ENCODE data around the gene UBAC2.
A peak's percentile ranks its signal among the peaks of the same experiment; 100 is the strongest.

UBAC2 gene

DNA sequence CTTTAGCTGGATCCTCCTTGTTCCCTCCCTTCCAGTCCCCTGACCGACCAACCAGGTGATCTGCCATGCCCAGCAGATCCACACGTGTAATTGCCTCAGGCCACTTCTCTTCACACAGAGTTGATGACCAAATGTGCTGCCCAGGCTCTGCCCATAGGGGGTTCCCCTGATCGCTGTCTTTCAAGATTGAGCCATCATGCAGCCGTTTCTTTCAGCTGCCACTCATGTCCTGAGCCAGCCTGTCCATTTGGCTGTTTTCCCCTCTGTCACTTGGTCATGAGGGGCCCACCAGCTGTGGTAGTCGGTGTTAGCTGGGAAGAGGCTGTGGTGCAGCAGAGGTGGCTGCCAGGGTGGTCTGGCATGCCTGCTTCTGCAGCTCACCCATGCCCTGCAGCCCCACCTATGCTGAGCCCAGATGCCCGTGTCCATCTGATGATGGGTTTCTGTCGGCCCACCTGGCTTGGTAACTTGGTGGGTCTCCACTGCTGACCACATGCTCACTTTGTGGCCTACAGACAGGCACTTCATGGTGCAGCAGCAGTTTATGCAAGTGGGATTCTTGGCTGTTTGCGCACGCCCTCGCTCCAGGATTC is 142.2 kb downstream of the UBAC2 start:
- no peak for DNase-seq

- DNase-seq = no peak
Observed at GRCh38 chr13:99344610-99345208, 144.1 kb downstream of the UBAC2 start.

DNA sequence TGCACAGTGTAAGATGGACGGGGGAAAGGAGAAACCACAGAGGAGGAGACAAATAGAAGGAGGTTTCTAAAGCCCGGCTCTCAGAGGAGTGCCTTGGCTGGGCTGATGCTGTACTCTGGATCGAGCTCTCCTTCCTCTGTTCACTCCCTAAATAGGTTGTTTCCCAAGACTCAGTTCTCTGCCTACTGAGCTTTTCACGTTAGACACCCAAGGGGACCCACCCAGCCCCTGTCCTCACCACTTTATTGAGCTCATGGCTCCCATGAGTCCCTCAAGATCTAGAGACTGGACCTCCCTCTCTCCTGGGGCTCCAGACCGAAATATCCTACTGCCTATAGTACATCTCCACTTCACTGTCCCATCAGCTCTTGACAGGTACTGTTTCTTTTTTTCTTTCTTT is 144.7 kb downstream of the UBAC2 start:
- DNase-seq = no peak

- DNase-seq = no peak
Observed at GRCh38 chr13:99346335-99347042, 145.8 kb downstream of the UBAC2 start.

- DNase-seq = no peak
Observed at GRCh38 chr13:99347335-99347878, 146.8 kb downstream of the UBAC2 start.

DNA sequence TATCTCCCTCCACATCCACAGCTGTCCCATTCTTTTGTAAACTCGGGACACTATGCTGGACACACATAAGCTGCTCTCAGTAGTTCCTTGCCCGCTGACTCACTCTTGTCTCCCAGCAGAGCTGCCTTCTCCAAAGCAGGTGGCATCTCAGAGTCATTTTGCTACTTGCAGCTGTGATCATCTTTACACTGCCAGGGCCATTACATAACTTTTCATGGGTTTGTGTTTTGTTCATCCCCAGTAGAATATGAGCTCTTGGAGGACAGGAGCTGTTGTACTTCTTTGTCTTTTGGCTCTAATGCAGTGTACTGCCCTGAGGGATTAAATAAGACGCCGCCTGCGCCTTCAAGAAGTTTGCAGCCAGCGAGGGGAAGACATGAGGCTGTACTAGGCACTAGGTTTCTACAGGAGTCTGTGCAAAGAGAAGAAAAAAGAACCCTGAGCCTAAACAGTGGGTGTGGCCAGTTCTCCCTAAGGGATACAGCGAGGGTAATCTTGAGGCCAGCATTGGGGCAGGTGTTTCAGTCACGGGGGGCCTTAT is 147.3 kb downstream of the UBAC2 start:
- no peak for DNase-seq

DNA sequence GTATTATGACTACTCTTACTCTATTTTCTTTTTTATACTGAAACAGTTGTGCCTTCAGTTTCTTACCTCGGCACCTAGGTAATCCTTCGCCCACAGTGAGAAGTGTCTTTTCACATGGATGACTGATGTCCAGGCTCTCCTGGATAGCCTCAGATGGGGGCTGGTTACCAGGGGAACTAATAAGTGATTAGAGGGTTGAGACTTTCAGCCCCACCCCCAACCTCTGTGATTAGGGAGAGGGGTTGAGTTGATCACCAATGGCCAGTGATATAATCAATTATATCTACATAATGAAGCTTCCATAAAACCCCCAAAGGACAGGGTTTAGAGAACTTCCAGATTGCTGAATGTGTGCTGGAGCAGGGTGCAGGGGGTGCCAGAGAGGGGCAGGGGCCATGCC is 149.5 kb downstream of the UBAC2 start:
- DNase-seq = no peak

- DNase-seq = peak; percentile 67
Observed at GRCh38 chr13:99351772-99352171, 151.1 kb downstream of the UBAC2 start.

GRCh38 chr13:99352351-99353245 is 151.9 kb downstream of the UBAC2 start:
- DNase-seq = peak; percentile 50

DNA sequence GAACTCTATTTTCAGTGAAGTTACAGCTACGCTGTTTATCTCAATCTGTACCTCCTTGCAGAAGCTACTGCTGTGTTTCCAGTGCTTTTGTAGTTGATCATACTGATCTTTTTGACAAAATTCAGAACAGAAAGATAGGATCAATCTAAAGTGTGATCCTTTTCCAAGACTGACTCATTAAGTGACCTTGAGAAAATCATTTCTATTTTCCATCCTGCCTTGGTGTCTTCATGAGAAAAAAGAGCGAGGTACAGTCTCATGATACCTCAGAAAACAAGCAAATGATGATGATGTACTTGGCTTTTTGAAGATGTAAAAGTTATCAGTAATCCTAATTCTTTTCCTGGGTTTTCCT is 152.6 kb downstream of the UBAC2 start:
- DNase-seq = no peak

DNA sequence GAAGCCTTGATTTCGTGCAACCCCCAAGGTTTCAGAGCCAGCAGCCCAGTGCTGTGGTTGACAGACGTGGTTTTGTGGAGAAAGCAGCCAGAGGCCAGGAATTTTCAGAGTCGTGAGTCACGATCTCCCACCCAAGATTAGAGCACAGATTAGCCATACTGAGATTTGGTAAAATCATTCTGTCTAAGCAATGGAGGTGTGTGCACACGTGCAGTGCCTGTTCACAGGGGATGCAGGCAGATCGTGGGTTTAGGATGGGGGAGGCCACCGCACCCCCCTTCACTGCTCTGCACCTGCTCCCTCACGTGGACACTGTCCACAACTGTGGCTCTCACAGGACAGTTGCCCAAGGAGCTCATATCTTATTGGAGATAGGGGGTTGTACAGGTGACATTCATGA is 153.2 kb downstream of the UBAC2 start:
- DNase-seq = no peak

DNA sequence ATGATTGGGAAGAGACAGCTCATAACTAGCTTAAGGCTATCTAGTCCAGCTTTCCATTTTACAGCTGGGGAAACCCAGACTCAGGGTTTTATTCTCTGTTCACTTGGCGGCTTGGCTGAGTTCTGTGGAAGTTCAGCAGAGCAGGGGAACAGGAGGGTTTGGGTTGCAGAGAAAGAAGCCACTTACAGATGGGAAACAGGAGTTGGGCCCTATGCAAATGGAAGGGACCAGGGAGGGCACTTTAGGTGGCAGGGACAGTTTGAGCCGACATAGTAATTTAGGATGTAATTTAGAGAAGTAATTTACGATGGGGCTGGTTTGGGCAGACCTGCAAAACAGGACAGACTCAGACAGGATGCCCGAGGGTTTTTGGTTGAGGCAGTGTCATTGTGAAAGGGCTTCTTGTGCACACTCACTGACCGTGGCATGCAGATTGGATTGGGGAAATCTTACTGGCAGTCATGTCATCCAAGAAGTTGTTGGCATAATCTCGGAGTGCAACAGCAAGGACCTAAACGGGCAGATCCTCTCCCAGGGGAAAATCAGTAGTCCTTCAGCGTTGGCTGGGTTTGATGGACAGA is 153.8 kb downstream of the UBAC2 start:
- DNase-seq = no peak

DNA sequence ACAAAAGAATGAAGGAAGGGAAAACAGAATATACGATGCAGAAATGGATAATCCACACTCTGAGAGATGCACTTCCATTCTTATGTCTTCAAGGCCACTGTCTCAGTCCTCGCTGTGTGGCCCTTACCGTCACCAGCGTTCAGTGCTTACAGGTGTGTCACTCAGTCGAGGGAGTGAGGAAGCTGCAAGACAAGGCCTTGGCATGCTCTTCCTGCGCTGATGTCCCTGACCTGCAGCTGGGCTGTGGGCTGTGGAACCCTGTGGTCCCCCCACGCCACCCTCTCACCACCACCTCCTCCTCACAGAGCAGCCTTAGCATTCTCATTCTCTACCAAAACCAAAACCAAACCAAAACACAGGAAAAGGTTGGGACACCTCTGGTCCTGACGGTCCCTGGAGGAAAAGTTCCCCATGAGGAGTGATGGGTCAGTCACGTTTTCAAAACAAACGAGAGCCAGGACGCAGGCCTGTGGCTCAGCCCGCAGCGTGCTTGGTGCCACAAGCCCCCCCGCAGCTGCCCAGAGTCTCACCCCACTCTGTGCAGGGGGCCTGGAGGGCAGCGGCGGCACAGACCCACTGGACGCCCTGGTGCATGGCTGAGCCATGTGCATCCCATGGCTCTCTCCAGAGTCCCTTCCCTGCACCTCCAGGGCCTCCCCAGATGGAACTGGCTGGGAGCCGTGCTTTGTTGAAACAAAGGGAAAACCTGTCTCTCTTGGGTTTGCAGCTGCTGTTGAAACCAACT is 154.8 kb downstream of the UBAC2 start:
- DNase-seq = no peak

DNA sequence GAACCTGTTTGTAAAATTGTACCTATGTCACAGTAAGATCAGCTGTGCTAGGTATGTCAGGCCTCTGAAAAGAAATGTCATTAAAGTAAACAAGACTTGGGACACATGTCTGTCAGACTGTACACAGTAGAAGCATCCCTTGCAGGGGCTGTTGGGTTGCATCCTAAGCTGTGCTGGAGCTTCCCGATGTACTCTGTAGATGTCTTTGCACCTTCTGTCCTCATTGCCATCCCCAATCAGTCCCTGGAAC is 155.3 kb downstream of the UBAC2 start:
- no peak for DNase-seq

- peak; percentile 93 for DNase-seq
Observed at GRCh38 chr13:99356262-99357091, 155.8 kb downstream of the UBAC2 start.

DNA sequence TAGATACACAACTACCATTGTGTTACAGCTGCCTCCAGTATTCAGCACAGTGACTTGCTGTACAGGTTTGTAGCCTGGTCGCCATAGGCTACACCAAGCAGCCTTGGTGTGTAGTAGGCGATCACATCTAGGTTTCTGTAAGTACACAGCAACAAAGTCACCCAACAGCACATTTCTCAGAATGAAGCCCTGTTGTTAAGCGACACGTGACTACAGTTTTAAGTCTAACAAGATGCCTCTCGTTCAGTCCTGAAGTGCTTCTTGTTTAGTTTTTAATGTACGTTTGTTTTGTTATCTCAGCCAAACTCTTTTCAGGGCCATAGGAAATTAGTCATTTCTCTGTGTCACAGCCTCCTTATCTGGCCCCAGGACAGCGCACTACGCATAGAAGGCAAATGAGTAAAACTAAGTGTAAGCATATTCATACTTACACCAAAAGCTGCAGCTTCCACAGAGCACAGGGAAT is 156.5 kb downstream of the UBAC2 start:
- peak; percentile 62 for DNase-seq

- DNase-seq = peak; percentile 33
Observed at GRCh38 chr13:99357941-99358340, 157.3 kb downstream of the UBAC2 start.

DNA sequence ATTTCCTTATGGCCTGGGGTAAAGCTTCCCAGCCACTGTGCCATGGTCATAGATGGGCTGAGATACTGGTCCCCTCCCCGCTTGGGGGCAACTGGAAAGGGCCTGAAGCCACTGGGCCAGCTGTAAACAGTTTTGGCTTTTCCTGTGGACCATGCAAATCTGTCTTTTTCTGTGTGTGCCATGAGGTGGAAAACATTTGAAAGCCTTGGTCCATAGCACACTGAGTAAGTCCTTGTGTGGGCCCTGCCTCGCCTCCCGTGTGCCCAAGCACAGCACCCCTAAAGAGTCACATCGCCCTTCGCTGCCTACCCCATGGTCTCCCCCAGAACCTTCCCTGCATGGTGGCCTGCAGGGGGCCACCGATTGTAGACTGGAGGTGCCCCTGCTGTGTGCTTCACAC is 158.9 kb downstream of the UBAC2 start:
- DNase-seq = no peak

GRCh38 chr13:99360696-99361095 is 160.0 kb downstream of the UBAC2 start:
- no peak for DNase-seq

DNA sequence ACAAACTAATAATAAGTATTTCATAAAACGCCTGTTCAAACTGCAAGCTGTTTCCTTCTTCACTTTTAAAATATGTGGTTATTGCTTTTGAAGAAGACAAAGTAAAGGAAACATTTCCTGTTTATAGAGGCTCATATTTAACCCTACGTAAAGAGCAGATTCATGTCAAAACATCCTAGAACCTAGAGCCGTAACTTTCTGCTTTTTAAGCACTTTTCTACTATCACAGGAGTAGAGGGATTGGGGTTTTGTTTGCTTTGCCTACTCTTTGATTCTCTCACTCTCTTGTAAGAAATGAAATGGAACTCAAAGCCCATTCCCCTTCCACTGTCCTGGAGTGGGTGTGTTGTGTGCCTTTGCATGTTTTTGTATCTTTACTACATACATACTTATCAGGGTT is 160.5 kb downstream of the UBAC2 start:
- peak; percentile 67 for DNase-seq

GRCh38 chr13:99362362-99362761 is 161.7 kb downstream of the UBAC2 start:
- DNase-seq = no peak

All from central memory CD4-positive, alpha-beta T cell (primary cell).